Endothelial cell of umbilical vein (primary cell): ENCODE measurements around the gene NAAA.

Experiments
- POLR2A ChIP-seq: IDR thresholded peaks from 2 replicates; pipeline ENCODE4 v1.6.1; 2012; ENCODE audit warnings: low read depth, mild to moderate bottlenecking, control low read depth, low read length
- POLR2AphosphoS5 ChIP-seq: IDR thresholded peaks from 2 replicates; pipeline ENCODE4 v1.6.1; 2012; ENCODE audit warnings: low read depth, mild to moderate bottlenecking, control low read depth, low read length, moderate library complexity; ENCODE audit not compliant: insufficient read depth
- TF ChIP-seq, protein P1 (sequence below), 2 donors: IDR thresholded peaks; 1 replicate in 1 of 2; 2 replicates in 1 of 2; pipeline ENCODE4 v1.5.1; 2011; ENCODE audit warnings: low read length in 2 of 2, mild to moderate bottlenecking in 2 of 2, moderate library complexity in 2 of 2, control low read depth in 1 of 2, inconsistent platforms in 1 of 2, low read depth in 1 of 2; ENCODE audit not compliant: insufficient read depth in 1 of 2; ENCODE audit errors: extremely low read depth in 1 of 2

DNA sequence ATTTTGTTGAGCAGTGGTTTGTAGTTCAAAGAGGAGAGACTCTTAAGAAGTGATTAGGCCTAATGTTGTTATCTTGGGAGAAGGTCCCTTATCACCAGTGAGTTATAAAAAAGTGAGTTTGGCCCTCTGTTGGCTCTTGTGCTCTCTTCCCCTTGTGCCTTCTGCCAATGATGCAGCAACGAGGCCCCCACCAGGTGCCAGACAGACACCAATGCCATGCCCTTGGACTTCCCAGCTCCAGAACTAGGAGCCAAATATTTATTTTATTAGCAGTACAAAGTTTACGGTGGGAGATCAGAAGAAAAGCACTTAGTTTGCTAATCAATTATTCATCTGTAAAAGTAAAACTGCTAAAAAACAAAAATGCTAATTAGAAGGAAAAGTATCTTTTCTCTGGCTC lies 22.7 kb upstream of the NAAA start:
- TF ChIP-seq, protein P1, sequence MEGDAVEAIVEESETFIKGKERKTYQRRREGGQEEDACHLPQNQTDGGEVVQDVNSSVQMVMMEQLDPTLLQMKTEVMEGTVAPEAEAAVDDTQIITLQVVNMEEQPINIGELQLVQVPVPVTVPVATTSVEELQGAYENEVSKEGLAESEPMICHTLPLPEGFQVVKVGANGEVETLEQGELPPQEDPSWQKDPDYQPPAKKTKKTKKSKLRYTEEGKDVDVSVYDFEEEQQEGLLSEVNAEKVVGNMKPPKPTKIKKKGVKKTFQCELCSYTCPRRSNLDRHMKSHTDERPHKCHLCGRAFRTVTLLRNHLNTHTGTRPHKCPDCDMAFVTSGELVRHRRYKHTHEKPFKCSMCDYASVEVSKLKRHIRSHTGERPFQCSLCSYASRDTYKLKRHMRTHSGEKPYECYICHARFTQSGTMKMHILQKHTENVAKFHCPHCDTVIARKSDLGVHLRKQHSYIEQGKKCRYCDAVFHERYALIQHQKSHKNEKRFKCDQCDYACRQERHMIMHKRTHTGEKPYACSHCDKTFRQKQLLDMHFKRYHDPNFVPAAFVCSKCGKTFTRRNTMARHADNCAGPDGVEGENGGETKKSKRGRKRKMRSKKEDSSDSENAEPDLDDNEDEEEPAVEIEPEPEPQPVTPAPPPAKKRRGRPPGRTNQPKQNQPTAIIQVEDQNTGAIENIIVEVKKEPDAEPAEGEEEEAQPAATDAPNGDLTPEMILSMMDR (IDR thresholded peaks at IDR 0.05; ENCODE audit: extremely low read depth in 1 of 2, insufficient read depth in 1 of 2, low read depth in 1 of 2, low read length in 2 of 2), result no peak
- no peak for TF ChIP-seq POLR2AphosphoS5
- no peak for TF ChIP-seq POLR2A
